ENCODE results near the gene GATA2. TPM values are rescaled to one million over a fixed set of nuclear protein-coding genes. Genes with fewer than 3 reads are reported as not detected.

Gene GATA2
- total and polyA plus RNA-seq, 2 donors (not counting 1 experiment from before 2014, with no cell fraction given) = 0.27 TPM; not detected in 1

- H3K27me3 Mint-ChIP-seq = peaks cover 78% of the 10 kb centered on the region
- peak overlapping the region; percentile 79 for H3K4me3 Mint-ChIP-seq
- Histone ChIP-seq H3K4me1 (ENCODE audit: control insufficient read depth in 2 of 2, insufficient read depth in 2 of 2, low read length in 2 of 2) (peaks cover 14 to 17% of the 10 kb centered on the region in 2 donors), H4K20me1 (ENCODE audit: control insufficient read depth, insufficient read depth, low read length, poor library complexity, severe bottlenecking) (no peaks in the 10 kb centered on the region), H3K36me3 (replicated peaks in 1 of 2; ENCODE audit: control extremely low read depth in 1 of 2, control insufficient read depth in 1 of 2, extremely low read depth in 1 of 2, insufficient read depth in 2 of 2, low read length in 1 of 2) (no peaks in the 10 kb centered on the region), H3K4me3 (ENCODE audit: control extremely low read depth in 1 of 5, extremely low read depth in 1 of 5, insufficient read depth in 1 of 5, low read depth in 2 of 5, low read length in 4 of 5) (peak overlapping the region in 4 of 5 experiments; percentile 28 to 57 (median 48)), H3K9ac (ENCODE audit: low read length) (peak overlapping the region; percentile 63), H3K27ac (ENCODE audit: low read length in 2 of 2) (no peak overlapping the region), H3K9me3 (ENCODE audit: control extremely low read depth in 1 of 3, control insufficient read depth in 2 of 3, insufficient read depth in 1 of 3, low read length in 2 of 3) (peaks cover 0 to 3% (median 0%) of the 10 kb centered on the region in 3 donors), H2AFZ (ENCODE audit: insufficient read depth, low read depth, low read length, poor library complexity, severe bottlenecking) (peak overlapping the region; percentile 71), H3K27me3 (replicated peaks in 1 of 4; ENCODE audit: control extremely low read depth in 1 of 4, control insufficient read depth in 3 of 4, insufficient read depth in 4 of 4, low read length in 3 of 4) (peaks cover 0 to 55% (median 31%) of the 10 kb centered on the region in 4 experiments), H3K79me2 (ENCODE audit: control insufficient read depth, insufficient read depth, low read length) (no peaks in the 10 kb centered on the region), H3K4me2 (replicated peaks; ENCODE audit: low read depth, low read length, poor library complexity, severe bottlenecking) (peak overlapping the region; percentile 85)
- intact Hi-C loops (cut with micrococcal nuclease) = loop anchor here (1.0 kb wide), 1 partner anchor 422 kb away; no protein-coding TSS in a partner anchor
- CTCF ChIA-PET = interaction anchor here (1.0 to 1.8 kb wide), 5 partner anchors 70 to 405 kb away, joined by 3 to 7 read pairs (median 3); no protein-coding TSS in a partner anchor
- 9% methylated on average over 77 of the region's 77 CpGs for WGBS (ENCODE audit: insufficient coverage)
- peaks cover 22% of the 10 kb centered on the region for H3K4me1 Mint-ChIP-seq
- DNase-seq = peak; percentile 60
- no peaks in the 10 kb centered on the region for H3K9me3 Mint-ChIP-seq (ENCODE audit: insufficient read depth)
- H3K27ac Mint-ChIP-seq = no peak overlapping the region
- POLR2A ChIA-PET = no interaction called here
- no peak for TF ChIP-seq EZH2 (IDR thresholded peaks at IDR 0.05; ENCODE audit: borderline replicate concordance, insufficient read depth, low read depth, low read length, poor library complexity, severe bottlenecking)
- TF ChIP-seq, protein P1, sequence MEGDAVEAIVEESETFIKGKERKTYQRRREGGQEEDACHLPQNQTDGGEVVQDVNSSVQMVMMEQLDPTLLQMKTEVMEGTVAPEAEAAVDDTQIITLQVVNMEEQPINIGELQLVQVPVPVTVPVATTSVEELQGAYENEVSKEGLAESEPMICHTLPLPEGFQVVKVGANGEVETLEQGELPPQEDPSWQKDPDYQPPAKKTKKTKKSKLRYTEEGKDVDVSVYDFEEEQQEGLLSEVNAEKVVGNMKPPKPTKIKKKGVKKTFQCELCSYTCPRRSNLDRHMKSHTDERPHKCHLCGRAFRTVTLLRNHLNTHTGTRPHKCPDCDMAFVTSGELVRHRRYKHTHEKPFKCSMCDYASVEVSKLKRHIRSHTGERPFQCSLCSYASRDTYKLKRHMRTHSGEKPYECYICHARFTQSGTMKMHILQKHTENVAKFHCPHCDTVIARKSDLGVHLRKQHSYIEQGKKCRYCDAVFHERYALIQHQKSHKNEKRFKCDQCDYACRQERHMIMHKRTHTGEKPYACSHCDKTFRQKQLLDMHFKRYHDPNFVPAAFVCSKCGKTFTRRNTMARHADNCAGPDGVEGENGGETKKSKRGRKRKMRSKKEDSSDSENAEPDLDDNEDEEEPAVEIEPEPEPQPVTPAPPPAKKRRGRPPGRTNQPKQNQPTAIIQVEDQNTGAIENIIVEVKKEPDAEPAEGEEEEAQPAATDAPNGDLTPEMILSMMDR (IDR thresholded peaks at IDR 0.05) = peak; percentile 78
- ATAC-seq (ENCODE audit: low read depth) = peak; percentile 61
Observed at GRCh38 chr3:128497305-128498126, 4.5 kb upstream of the GATA2 start.

All from B cell (primary cell).